ENCODE measurements around the gene YWHAB. TPM values are rescaled to one million over a fixed set of nuclear protein-coding genes. Genes with fewer than 3 reads are reported as not detected.

The YWHAB gene
- total RNA-seq, 2 experiments from 2014 or later, result 256 to 260 TPM

- POLR2A ChIA-PET, result interaction anchor here (0.6 to 1.3 kb wide), 9 partner anchors 13 to 967 kb away, joined by 3 to 7 read pairs (median 4); partner anchors contain the start of gene TOMM34
These were observed 23.7 kb downstream of the YWHAB start for GRCh38 chr20:44908987-44909871.

GRCh38 chr20:44909872-44910689 lies 24.6 kb downstream of the YWHAB start, which contains the start of gene PABPC1L:
TSS of gene PABPC1L (plus strand) at chr20:44910060. CDS start at chr20:44910144, 84 bp downstream.
- POLR2A ChIA-PET, result interaction anchor here (0.5 to 1.3 kb wide), 10 partner anchors 14 to 1021 kb away, joined by 3 to 7 read pairs (median 4); partner anchors contain the start of gene TOMM34

More at GRCh38 chr20:44908987-44909871, 23.7 kb downstream of the YWHAB start:
- CTCF ChIA-PET, result interaction anchor here (0.8 to 2.6 kb wide), 3 partner anchors 9 to 21 kb away, joined by 3 to 9 read pairs (median 4); no protein-coding TSS in a partner anchor

GRCh38 chr20:44910690-44911262 lies 25.3 kb downstream of the YWHAB start:
- ChIA-PET CTCF (interaction anchor here (1.3 kb wide), 1 partner anchor 24 kb away, joined by 3 read pairs; no protein-coding TSS in a partner anchor), POLR2A (interaction anchor here (1.3 kb wide), 1 partner anchor 14 kb away, joined by 4 read pairs; no protein-coding TSS in a partner anchor)

More at GRCh38 chr20:44909872-44910689, 24.6 kb downstream of the YWHAB start, which contains the start of gene PABPC1L:
- CTCF ChIA-PET, result interaction anchor here (0.8 to 1.3 kb wide), 2 partner anchors 13 to 25 kb away, joined by 3 read pairs; no protein-coding TSS in a partner anchor

GRCh38 chr20:44911264-44911921 lies 25.9 kb downstream of the YWHAB start:
- ChIA-PET CTCF (interaction anchor here (0.6 to 1.3 kb wide), 3 partner anchors 19 to 44 kb away, joined by 3 to 4 read pairs (median 3); no protein-coding TSS in a partner anchor), POLR2A (no interaction called here)

- ChIA-PET CTCF (interaction anchor here (0.6 kb wide), 1 partner anchor 45 kb away, joined by 3 read pairs; no protein-coding TSS in a partner anchor), POLR2A (no interaction called here)
These were observed 26.7 kb downstream of the YWHAB start for GRCh38 chr20:44912189-44912588.

GRCh38 chr20:44914924-44915323 lies 29.4 kb downstream of the YWHAB start:
- POLR2A ChIA-PET, result no interaction called here
- CTCF ChIA-PET, result interaction anchor here (0.7 kb wide), 1 partner anchor 57 kb away, joined by 3 read pairs; no protein-coding TSS in a partner anchor

- POLR2A ChIA-PET, result no interaction called here
- CTCF ChIA-PET, result interaction anchor here (2.4 kb wide), 1 partner anchor 9 kb away, joined by 9 read pairs; no protein-coding TSS in a partner anchor
These were observed 31.1 kb downstream of the YWHAB start for GRCh38 chr20:44916586-44916985.

GRCh38 chr20:44917399-44917798 lies 31.9 kb downstream of the YWHAB start:
- ChIA-PET CTCF (interaction anchor here (2.4 kb wide), 1 partner anchor 10 kb away, joined by 9 read pairs; no protein-coding TSS in a partner anchor), POLR2A (no interaction called here)

GRCh38 chr20:44918342-44918741 lies 32.8 kb downstream of the YWHAB start:
- POLR2A ChIA-PET, result no interaction called here
- CTCF ChIA-PET, result interaction anchor here (2.4 kb wide), 1 partner anchor 11 kb away, joined by 9 read pairs; no protein-coding TSS in a partner anchor

GRCh38 chr20:44918761-44919160 lies 33.3 kb downstream of the YWHAB start:
- ChIA-PET CTCF (interaction anchor here (2.4 kb wide), 1 partner anchor 11 kb away, joined by 9 read pairs; no protein-coding TSS in a partner anchor), POLR2A (no interaction called here)

GRCh38 chr20:44921447-44921846 lies 35.9 kb downstream of the YWHAB start:
- ChIA-PET POLR2A (no interaction called here), CTCF (no interaction called here)

- ChIA-PET CTCF (interaction anchor here (0.7 kb wide), 1 partner anchor 269 kb away, joined by 3 read pairs; no protein-coding TSS in a partner anchor), POLR2A (no interaction called here)
These were observed 39.0 kb downstream of the YWHAB start for GRCh38 chr20:44924541-44924940.

- CTCF ChIA-PET, result no interaction called here
- POLR2A ChIA-PET, result no interaction called here
These were observed 43.1 kb downstream of the YWHAB start for GRCh38 chr20:44928595-44928994.

GRCh38 chr20:44930517-44931168 lies 45.1 kb downstream of the YWHAB start:
- POLR2A ChIA-PET, result no interaction called here

GRCh38 chr20:44931911-44932310 lies 46.4 kb downstream of the YWHAB start:
- ChIA-PET POLR2A (interaction anchor here (0.5 kb wide), 1 partner anchor 22 kb away, joined by 3 read pairs; the partner anchor contains the start of gene PABPC1L), CTCF (no interaction called here)

More at GRCh38 chr20:44930517-44931168, 45.1 kb downstream of the YWHAB start:
- CTCF ChIA-PET, result no interaction called here

GRCh38 chr20:44932916-44933315 lies 47.4 kb downstream of the YWHAB start:
- ChIA-PET POLR2A (interaction anchor here (0.6 kb wide), 1 partner anchor 23 kb away, joined by 3 read pairs; no protein-coding TSS in a partner anchor), CTCF (no interaction called here)

- CTCF ChIA-PET, result no interaction called here
- POLR2A ChIA-PET, result no interaction called here
These were observed 51.0 kb downstream of the YWHAB start for GRCh38 chr20:44936510-44936909.

- ChIA-PET CTCF (no interaction called here), POLR2A (interaction anchor here (0.8 kb wide), 1 partner anchor 13 kb away, joined by 3 read pairs; no protein-coding TSS in a partner anchor)
These were observed 53.1 kb downstream of the YWHAB start for GRCh38 chr20:44938637-44939036.
